Measurements from ENCODE around the gene PAX8.
A peak's percentile ranks its signal among the peaks of the same experiment; 100 is the strongest.

PAX8 gene

DNA sequence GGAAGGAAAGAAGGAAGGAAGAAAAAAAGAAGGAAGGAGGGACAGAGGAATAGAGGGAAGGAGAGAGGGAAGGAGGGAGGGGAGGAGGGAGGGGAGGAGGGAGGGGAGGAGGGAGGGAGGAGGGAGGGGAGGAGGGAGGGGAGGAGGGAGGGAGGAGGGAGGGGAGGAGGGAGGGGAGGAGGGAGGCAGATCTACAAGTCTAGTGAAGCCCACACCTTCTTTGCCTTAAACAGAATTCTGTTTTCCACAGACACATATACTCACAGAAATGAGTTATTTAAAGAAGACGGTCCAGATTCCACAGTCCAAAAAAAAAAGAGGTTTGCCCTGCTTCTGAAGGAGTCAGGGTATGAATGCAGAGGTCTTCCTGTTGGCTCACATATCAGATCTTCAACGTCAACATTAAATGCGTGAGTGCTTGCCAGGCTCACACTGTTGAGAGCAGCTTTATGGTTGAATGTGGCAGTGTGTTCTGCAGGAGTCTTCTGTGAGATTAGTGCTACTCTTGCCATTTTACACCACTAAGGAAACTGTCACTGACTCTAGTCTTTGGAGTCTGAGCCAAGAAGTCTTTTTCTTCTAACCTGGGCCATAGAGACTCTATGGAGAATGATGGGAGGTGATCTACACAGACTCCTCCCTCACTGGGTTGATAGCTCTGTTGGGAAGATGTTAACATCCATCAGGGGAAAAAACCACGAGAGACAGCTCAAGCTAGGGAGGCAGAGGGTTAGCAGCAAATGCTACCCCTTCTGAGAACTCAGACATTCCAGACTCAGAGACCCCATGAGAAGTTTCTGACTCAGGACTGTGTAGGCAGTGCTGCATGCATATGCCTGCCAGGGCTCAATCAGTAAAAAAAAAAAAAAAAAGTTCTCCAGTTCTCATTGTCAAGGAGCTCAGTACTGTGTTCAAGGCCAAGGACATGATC, 23.3 kb downstream of the PAX8 start:
- no peak overlapping the region for H3K4me3 ChIP-seq (ENCODE audit: low read depth, low read length)
- TF ChIP-seq, protein P1, sequence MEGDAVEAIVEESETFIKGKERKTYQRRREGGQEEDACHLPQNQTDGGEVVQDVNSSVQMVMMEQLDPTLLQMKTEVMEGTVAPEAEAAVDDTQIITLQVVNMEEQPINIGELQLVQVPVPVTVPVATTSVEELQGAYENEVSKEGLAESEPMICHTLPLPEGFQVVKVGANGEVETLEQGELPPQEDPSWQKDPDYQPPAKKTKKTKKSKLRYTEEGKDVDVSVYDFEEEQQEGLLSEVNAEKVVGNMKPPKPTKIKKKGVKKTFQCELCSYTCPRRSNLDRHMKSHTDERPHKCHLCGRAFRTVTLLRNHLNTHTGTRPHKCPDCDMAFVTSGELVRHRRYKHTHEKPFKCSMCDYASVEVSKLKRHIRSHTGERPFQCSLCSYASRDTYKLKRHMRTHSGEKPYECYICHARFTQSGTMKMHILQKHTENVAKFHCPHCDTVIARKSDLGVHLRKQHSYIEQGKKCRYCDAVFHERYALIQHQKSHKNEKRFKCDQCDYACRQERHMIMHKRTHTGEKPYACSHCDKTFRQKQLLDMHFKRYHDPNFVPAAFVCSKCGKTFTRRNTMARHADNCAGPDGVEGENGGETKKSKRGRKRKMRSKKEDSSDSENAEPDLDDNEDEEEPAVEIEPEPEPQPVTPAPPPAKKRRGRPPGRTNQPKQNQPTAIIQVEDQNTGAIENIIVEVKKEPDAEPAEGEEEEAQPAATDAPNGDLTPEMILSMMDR (IDR thresholded peaks at IDR 0.05; ENCODE audit: low read depth, low read length, missing control alignments) = no peak
- no peak for DNase-seq (ENCODE audit: low read depth)

DNA sequence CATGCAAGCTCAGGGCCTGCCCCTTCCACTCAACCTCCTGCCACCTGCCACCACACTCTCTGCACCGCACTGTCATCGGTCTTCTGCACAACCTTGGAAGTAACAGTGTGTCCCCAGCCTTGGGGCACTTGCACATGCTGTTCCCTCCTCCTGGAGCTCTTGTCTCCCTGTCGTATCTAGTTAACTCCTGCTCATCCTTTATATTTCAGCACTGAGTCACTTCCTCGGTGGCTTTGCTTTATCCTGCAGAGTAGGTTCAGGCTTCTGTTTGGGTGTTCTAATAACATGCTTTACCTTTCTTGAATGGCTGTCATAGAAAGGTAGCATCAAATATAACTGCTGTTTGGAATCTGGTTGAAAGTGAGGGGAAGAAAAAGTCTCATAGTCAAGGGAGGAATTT, 25.3 kb downstream of the PAX8 start:
- H3K4me3 ChIP-seq (ENCODE audit: low read depth, low read length) = no peak overlapping the region
- no peak for DNase-seq (ENCODE audit: low read depth)
- TF ChIP-seq, protein P1 (IDR thresholded peaks at IDR 0.05; ENCODE audit: low read depth, low read length, missing control alignments) = no peak

- TF ChIP-seq, protein P1 (IDR thresholded peaks at IDR 0.05; ENCODE audit: low read depth, low read length, missing control alignments) = no peak
- H3K4me3 ChIP-seq (ENCODE audit: low read depth, low read length) = no peak overlapping the region
- DNase-seq (ENCODE audit: low read depth) = no peak
These were observed 26.6 kb downstream of the PAX8 start for GRCh38 chr2:113252047-113252590.

DNA sequence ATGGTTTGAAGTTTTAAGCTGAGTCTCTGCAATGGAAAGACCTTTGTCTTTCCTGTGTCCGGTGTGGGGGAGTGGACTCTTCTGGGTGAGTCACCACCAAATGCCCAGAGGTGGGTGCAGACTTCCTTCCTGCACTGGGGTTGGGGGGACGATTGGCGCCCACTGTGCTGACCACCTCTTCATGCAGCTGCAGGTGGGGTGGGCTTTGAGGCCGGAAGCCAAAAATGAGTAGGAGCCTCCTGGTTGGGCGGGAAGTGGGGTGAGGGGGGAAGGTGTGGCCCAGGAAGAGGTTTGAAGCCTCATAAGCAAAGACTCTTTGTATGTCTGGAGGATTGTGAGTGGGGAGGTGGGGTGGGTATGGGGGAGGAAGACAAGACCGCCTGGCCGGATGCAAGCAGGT, 27.6 kb downstream of the PAX8 start:
- TF ChIP-seq, protein P1 (IDR thresholded peaks at IDR 0.05; ENCODE audit: low read depth, low read length, missing control alignments) = no peak
- no peak for DNase-seq (ENCODE audit: low read depth)
- no peak overlapping the region for H3K4me3 ChIP-seq (ENCODE audit: low read depth, low read length)

- TF ChIP-seq, protein P1 (IDR thresholded peaks at IDR 0.05; ENCODE audit: low read depth, low read length, missing control alignments) = peak; percentile 92
- DNase-seq (ENCODE audit: low read depth) = peak; percentile 44
- H3K4me3 ChIP-seq (ENCODE audit: low read depth, low read length) = no peak overlapping the region
These were observed 29.5 kb downstream of the PAX8 start for GRCh38 chr2:113248997-113249770.

DNA sequence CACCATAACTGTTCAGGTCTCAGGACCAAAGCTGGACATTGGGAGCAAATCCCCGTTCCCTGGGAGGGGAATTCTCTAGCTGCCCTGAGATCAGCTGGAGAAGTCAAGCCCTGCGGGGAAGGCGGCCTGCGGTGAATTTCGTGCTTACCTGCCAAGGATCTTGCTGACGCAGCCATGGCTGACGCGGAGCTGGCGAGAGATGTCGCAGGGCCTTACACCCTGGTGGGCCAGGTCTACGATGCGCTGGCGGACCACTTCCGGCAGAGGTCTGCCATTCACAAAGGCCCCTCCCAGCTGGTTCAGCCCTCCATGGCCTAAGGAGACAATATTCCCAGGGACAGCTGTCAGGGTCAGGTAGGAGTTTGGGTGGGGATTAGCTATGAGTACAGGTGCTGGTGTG, 32.1 kb downstream of the PAX8 start:
- TF ChIP-seq, protein P1 (IDR thresholded peaks at IDR 0.05; ENCODE audit: low read depth, low read length, missing control alignments) = no peak
- no peak overlapping the region for H3K4me3 ChIP-seq (ENCODE audit: low read depth, low read length)

More for the DNA sequence above, 32.1 kb downstream of the PAX8 start:
- no peak for DNase-seq (ENCODE audit: low read depth)
